Measurements from ENCODE around the gene SAMD13.

- no peak for TF ChIP-seq POLR2A (IDR thresholded peaks at IDR 0.05)
- no peak for TF ChIP-seq CTCF (IDR thresholded peaks at IDR 0.05)
Measured at GRCh38 chr1:84370831-84371394, 69.4 kb downstream of the SAMD13 start.

All from vagina (tissue), 2 donors.